Progenitor cell of endocrine pancreas (in vitro differentiated cells): ENCODE measurements around the gene THSD7A. TPM values are rescaled to one million over a fixed set of nuclear protein-coding genes. Genes with fewer than 3 reads are reported as not detected.

Source experiments
- DNase-seq: peaks from one replicate; pipeline ENCODE4 v3.0.0; 2021; ENCODE audit warnings: low spot score; ENCODE audit not compliant: unreplicated experiment
- H3K27ac Mint-ChIP-seq: 2 replicates; pipeline ENCODE4 v1.8.0; 2021; ENCODE audit warnings: mild to moderate bottlenecking, moderate library complexity, mixed read lengths
- H3K27me3 Mint-ChIP-seq: 2 replicates; pipeline ENCODE4 v1.8.0; 2021; ENCODE audit warnings: mixed read lengths
- H3K36me3 Mint-ChIP-seq: 2 replicates; pipeline ENCODE4 v1.8.0; 2022; ENCODE audit warnings: mixed read lengths; ENCODE audit not compliant: insufficient read depth
- H3K4me1 Mint-ChIP-seq: 2 replicates; pipeline ENCODE4 v1.8.0; 2021; ENCODE audit warnings: low read depth, mixed read lengths
- H3K4me3 Mint-ChIP-seq: 2 replicates; pipeline ENCODE4 v1.8.0; 2021; ENCODE audit warnings: low read depth, mild to moderate bottlenecking, moderate library complexity, mixed read lengths
- H3K9me3 Mint-ChIP-seq: 2 replicates; pipeline ENCODE4 v1.8.0; 2021; ENCODE audit warnings: low read depth, mixed read lengths
- CTCF ChIP-seq: fragments of 200-600 bp; sonication (generic); IDR thresholded peaks from one replicate; pipeline ENCODE4 v1.5.0; 2021; ENCODE audit warnings: antibody characterized with exemption, mild to moderate bottlenecking; ENCODE audit not compliant: unreplicated experiment
- total RNA-seq: library from RNA; stranded (reverse); gene quantifications from 2 replicates; pipeline ENCODE4 v1.2.1, GENCODE V29; 2021

The THSD7A gene
- total RNA-seq, 1 donor from 2014 or later = 4.7 TPM

- H3K36me3 Mint-ChIP-seq = no peaks in the 10 kb centered on the region
Observed at GRCh38 chr7:11466517-11467105, 365.4 kb downstream of the THSD7A start.

GRCh38 chr7:11464624-11465023 lies 367.4 kb downstream of the THSD7A start:
- H3K9me3 Mint-ChIP-seq = no peaks in the 10 kb centered on the region
- no peaks in the 10 kb centered on the region for H3K36me3 Mint-ChIP-seq
- no peak for TF ChIP-seq CTCF
- no peak for DNase-seq
- no peaks in the 10 kb centered on the region for H3K4me1 Mint-ChIP-seq
- no peak overlapping the region for H3K27ac Mint-ChIP-seq
- peaks cover 4% of the 10 kb centered on the region for H3K27me3 Mint-ChIP-seq
- no peak overlapping the region for H3K4me3 Mint-ChIP-seq

More at GRCh38 chr7:11466517-11467105, 365.4 kb downstream of the THSD7A start:
- H3K27me3 Mint-ChIP-seq = peaks cover 4% of the 10 kb centered on the region
- H3K9me3 Mint-ChIP-seq = no peaks in the 10 kb centered on the region
- no peak overlapping the region for H3K4me3 Mint-ChIP-seq
- no peak for DNase-seq
- peaks cover 2% of the 10 kb centered on the region for H3K4me1 Mint-ChIP-seq
- no peak overlapping the region for H3K27ac Mint-ChIP-seq
- TF ChIP-seq CTCF = no peak

- Mint-ChIP-seq H3K4me3 (no peak overlapping the region), H3K36me3 (no peaks in the 10 kb centered on the region), H3K27ac (no peak overlapping the region), H3K27me3 (peaks cover 2% of the 10 kb centered on the region), H3K9me3 (no peaks in the 10 kb centered on the region), H3K4me1 (peaks cover 5% of the 10 kb centered on the region)
- no peak for DNase-seq
- TF ChIP-seq CTCF = no peak
Observed at GRCh38 chr7:11461946-11462345, 370.1 kb downstream of the THSD7A start.

- TF ChIP-seq CTCF = no peak
- Mint-ChIP-seq H3K27me3 (no peaks in the 10 kb centered on the region), H3K36me3 (no peaks in the 10 kb centered on the region), H3K4me1 (peaks cover 9% of the 10 kb centered on the region), H3K27ac (no peak overlapping the region), H3K4me3 (no peak overlapping the region), H3K9me3 (no peaks in the 10 kb centered on the region)
- no peak for DNase-seq
Observed at GRCh38 chr7:11458736-11459483, 373.1 kb downstream of the THSD7A start.

GRCh38 chr7:11457419-11457818 lies 374.6 kb downstream of the THSD7A start:
- no peak overlapping the region for H3K27ac Mint-ChIP-seq
- no peaks in the 10 kb centered on the region for H3K36me3 Mint-ChIP-seq
- no peaks in the 10 kb centered on the region for H3K9me3 Mint-ChIP-seq
- DNase-seq = no peak
- H3K4me1 Mint-ChIP-seq = peaks cover 10% of the 10 kb centered on the region
- H3K4me3 Mint-ChIP-seq = no peak overlapping the region
- H3K27me3 Mint-ChIP-seq = no peaks in the 10 kb centered on the region
- no peak for TF ChIP-seq CTCF
